Measurements from ENCODE around the gene HSD17B10.
"Not testable (repeated sequence)": the region's sequence is repeated elsewhere in the genome, so short reads cannot be mapped to it uniquely, and the experiment has no call there.

Gene HSD17B10

GRCh38 chrX:53438174-53438831 lies 4.1 kb upstream of the HSD17B10 start:
- Histone ChIP-seq H3K36me3 (ENCODE audit: control insufficient read depth, insufficient read depth, low read length) (no peaks in the 10 kb centered on the region), H3K4me3 (ENCODE audit: low read depth, low read length) (no peak overlapping the region), H3K4me1 (ENCODE audit: control insufficient read depth, insufficient read depth, low read length) (peaks cover 6% of the 10 kb centered on the region; the same call in 1 of the 2 replicates), H3K27me3 (ENCODE audit: control insufficient read depth, insufficient read depth, low read length) (peaks cover 33% of the 10 kb centered on the region), H3K9me3 (ENCODE audit: control insufficient read depth, insufficient read depth, low read depth, low read length) (no peaks in the 10 kb centered on the region; the same call in 1 of the 2 replicates), H3K27ac (ENCODE audit: low read depth, low read length) (no peak overlapping the region), H3K9ac (ENCODE audit: low read length) (no peak overlapping the region)

- Histone ChIP-seq H3K27me3 (ENCODE audit: control insufficient read depth, insufficient read depth, low read length) (peaks cover 33% of the 10 kb centered on the region), H3K9ac (ENCODE audit: low read length) (no peak overlapping the region), H3K36me3 (ENCODE audit: control insufficient read depth, insufficient read depth, low read length) (peaks cover 2% of the 10 kb centered on the region; the same call in 1 of the 2 replicates), H3K9me3 (ENCODE audit: control insufficient read depth, insufficient read depth, low read depth, low read length) (no peaks in the 10 kb centered on the region; the same call in 1 of the 2 replicates), H3K4me3 (ENCODE audit: low read depth, low read length) (no peak overlapping the region), H3K4me1 (ENCODE audit: control insufficient read depth, insufficient read depth, low read length) (peaks cover 6% of the 10 kb centered on the region; the same call in 1 of the 2 replicates), H3K27ac (ENCODE audit: low read depth, low read length) (no peak overlapping the region)
Measured at GRCh38 chrX:53437206-53437605, 3.0 kb upstream of the HSD17B10 start.

GRCh38 chrX:53435997-53436396 lies 1.8 kb upstream of the HSD17B10 start:
- H3K9ac ChIP-seq (ENCODE audit: low read length) = no peak overlapping the region
- no peaks in the 10 kb centered on the region; the same call in 1 of the 2 replicates for H3K9me3 ChIP-seq (ENCODE audit: control insufficient read depth, insufficient read depth, low read depth, low read length)
- H3K4me1 ChIP-seq (ENCODE audit: control insufficient read depth, insufficient read depth, low read length) = peaks cover 6% of the 10 kb centered on the region; the same call in 1 of the 2 replicates
- H3K36me3 ChIP-seq (ENCODE audit: control insufficient read depth, insufficient read depth, low read length) = peaks cover 14% of the 10 kb centered on the region
- no peak overlapping the region for H3K27ac ChIP-seq (ENCODE audit: low read depth, low read length)
- H3K4me3 ChIP-seq (ENCODE audit: low read depth, low read length) = no peak overlapping the region
- peaks cover 28% of the 10 kb centered on the region for H3K27me3 ChIP-seq (ENCODE audit: control insufficient read depth, insufficient read depth, low read length)

- Histone ChIP-seq H3K27me3 (ENCODE audit: control insufficient read depth, insufficient read depth, low read length) (no peaks in the 10 kb centered on the region), H3K36me3 (ENCODE audit: control insufficient read depth, insufficient read depth, low read length) (peaks cover 35% of the 10 kb centered on the region), H3K27ac (ENCODE audit: low read depth, low read length) (no peak overlapping the region), H3K4me1 (ENCODE audit: control insufficient read depth, insufficient read depth, low read length) (peaks cover 4% of the 10 kb centered on the region; the same call in 1 of the 2 replicates), H3K9ac (ENCODE audit: low read length) (no peak overlapping the region), H3K4me3 (ENCODE audit: low read depth, low read length) (no peak overlapping the region), H3K9me3 (ENCODE audit: control insufficient read depth, insufficient read depth, low read depth, low read length) (peaks cover 2% of the 10 kb centered on the region; the same call in 1 of the 2 replicates)
Measured at GRCh38 chrX:53430231-53430630, 3.9 kb downstream of the HSD17B10 start.

- Histone ChIP-seq H3K27me3 (ENCODE audit: control insufficient read depth, insufficient read depth, low read length) (no peaks in the 10 kb centered on the region), H3K27ac (ENCODE audit: low read depth, low read length) (no peak overlapping the region), H3K4me3 (ENCODE audit: low read depth, low read length) (no peak overlapping the region), H3K9me3 (ENCODE audit: control insufficient read depth, insufficient read depth, low read depth, low read length) (peaks cover 2% of the 10 kb centered on the region; the same call in 1 of the 2 replicates), H3K36me3 (ENCODE audit: control insufficient read depth, insufficient read depth, low read length) (peaks cover 35% of the 10 kb centered on the region), H3K4me1 (ENCODE audit: control insufficient read depth, insufficient read depth, low read length) (peaks cover 4% of the 10 kb centered on the region; the same call in 1 of the 2 replicates), H3K9ac (ENCODE audit: low read length) (no peak overlapping the region)
Measured at GRCh38 chrX:53429755-53430154, 4.4 kb downstream of the HSD17B10 start.

GRCh38 chrX:53422861-53423306 lies 11.3 kb downstream of the HSD17B10 start, which contains the start of gene RIBC1:
Gene RIBC1, plus strand, starts transcription at chrX:53422873. Its CDS starts 3,404 bp downstream, at chrX:53426277.
- H3K9me3 ChIP-seq (ENCODE audit: control insufficient read depth, insufficient read depth, low read depth, low read length) = peaks cover 5% of the 10 kb centered on the region; the same call in 1 of the 2 replicates

GRCh38 chrX:53422086-53422860 lies 11.9 kb downstream of the HSD17B10 start, which contains the start of gene SMC1A:
Gene SMC1A, minus strand, starts transcription at chrX:53422654. Its CDS starts 54 bp downstream, at chrX:53422600.
- Histone ChIP-seq H3K4me1 (ENCODE audit: control insufficient read depth, insufficient read depth, low read length) (peaks cover 10% of the 10 kb centered on the region), H3K27ac (ENCODE audit: low read depth, low read length) (peak within 1 kb of the TSS; percentile 96), H3K27me3 (ENCODE audit: control insufficient read depth, insufficient read depth, low read length) (no peaks in the 10 kb centered on the region), H3K9me3 (ENCODE audit: control insufficient read depth, insufficient read depth, low read depth, low read length) (peaks cover 5% of the 10 kb centered on the region; the same call in 1 of the 2 replicates), H3K36me3 (ENCODE audit: control insufficient read depth, insufficient read depth, low read length) (no peaks in the 10 kb centered on the region), H3K4me3 (ENCODE audit: low read depth, low read length) (peak within 1 kb of the TSS; percentile 87), H3K9ac (ENCODE audit: low read length) (peak within 1 kb of the TSS; percentile 99)

More at GRCh38 chrX:53422861-53423306, 11.3 kb downstream of the HSD17B10 start, which contains the start of gene RIBC1:
- Histone ChIP-seq H3K36me3 (ENCODE audit: control insufficient read depth, insufficient read depth, low read length) (no peaks in the 10 kb centered on the region), H3K9ac (ENCODE audit: low read length) (peak within 1 kb of the TSS; percentile 99), H3K4me3 (ENCODE audit: low read depth, low read length) (peak within 1 kb of the TSS; percentile 87), H3K4me1 (ENCODE audit: control insufficient read depth, insufficient read depth, low read length) (peaks cover 10% of the 10 kb centered on the region), H3K27me3 (ENCODE audit: control insufficient read depth, insufficient read depth, low read length) (no peaks in the 10 kb centered on the region), H3K27ac (ENCODE audit: low read depth, low read length) (peak within 1 kb of the TSS; percentile 96)

- peaks cover 10% of the 10 kb centered on the region for H3K4me1 ChIP-seq (ENCODE audit: control insufficient read depth, insufficient read depth, low read length)
- peak overlapping the region; percentile 96 for H3K27ac ChIP-seq (ENCODE audit: low read depth, low read length)
- peak overlapping the region; percentile 99 for H3K9ac ChIP-seq (ENCODE audit: low read length)
- H3K27me3 ChIP-seq (ENCODE audit: control insufficient read depth, insufficient read depth, low read length) = no peaks in the 10 kb centered on the region
- H3K4me3 ChIP-seq (ENCODE audit: low read depth, low read length) = peak overlapping the region; percentile 87
- H3K9me3 ChIP-seq (ENCODE audit: control insufficient read depth, insufficient read depth, low read depth, low read length) = peaks cover 5% of the 10 kb centered on the region; the same call in 1 of the 2 replicates
- H3K36me3 ChIP-seq (ENCODE audit: control insufficient read depth, insufficient read depth, low read length) = no peaks in the 10 kb centered on the region; the same call in 1 of the 2 replicates
Measured at GRCh38 chrX:53421772-53422085, 12.4 kb downstream of the HSD17B10 start.

- Histone ChIP-seq H3K4me3 (ENCODE audit: low read depth, low read length) (peak overlapping the region; percentile 87), H3K27ac (ENCODE audit: low read depth, low read length) (no peak overlapping the region), H3K4me1 (ENCODE audit: control insufficient read depth, insufficient read depth, low read length) (peaks cover 10% of the 10 kb centered on the region), H3K27me3 (ENCODE audit: control insufficient read depth, insufficient read depth, low read length) (no peaks in the 10 kb centered on the region), H3K9me3 (ENCODE audit: control insufficient read depth, insufficient read depth, low read depth, low read length) (peaks cover 3% of the 10 kb centered on the region; the same call in 1 of the 2 replicates), H3K9ac (ENCODE audit: low read length) (peak overlapping the region; percentile 99), H3K36me3 (ENCODE audit: control insufficient read depth, insufficient read depth, low read length) (no peaks in the 10 kb centered on the region; the same call in none of the 2 replicates)
Measured at GRCh38 chrX:53421125-53421524, 13.0 kb downstream of the HSD17B10 start.

- H3K4me1 ChIP-seq (ENCODE audit: control insufficient read depth, insufficient read depth, low read length) = peaks cover 10% of the 10 kb centered on the region
- H3K27ac ChIP-seq (ENCODE audit: low read depth, low read length); H3K36me3 ChIP-seq (ENCODE audit: control insufficient read depth, insufficient read depth, low read length); H3K9me3 ChIP-seq (ENCODE audit: control insufficient read depth, insufficient read depth, low read depth, low read length); H3K27me3 ChIP-seq (ENCODE audit: control insufficient read depth, insufficient read depth, low read length); H3K9ac ChIP-seq (ENCODE audit: low read length): not testable (repeated sequence)
- H3K4me3 ChIP-seq (ENCODE audit: low read depth, low read length) = peak overlapping the region; percentile 87; the same call in 1 of the 2 replicates
Measured at GRCh38 chrX:53420351-53420750, 13.8 kb downstream of the HSD17B10 start.
